HG03469 (cell line): ENCODE measurements around the gene KCNIP1.

Experiments used
- ATAC-seq: cut with Tn5 transposase; IDR thresholded peaks from one replicate; pipeline ENCODE4 v1.9.1; 2021; ENCODE audit warnings: mild to moderate bottlenecking, moderate library complexity, moderate number of reproducible peaks; ENCODE audit not compliant: unreplicated experiment

The KCNIP1 gene

GRCh38 chr5:170560938-170561337 lies 57.1 kb downstream of the KCNIP1 start:
- no peak for ATAC-seq

GRCh38 chr5:170562166-170562874 lies 58.5 kb downstream of the KCNIP1 start:
- no peak for ATAC-seq

GRCh38 chr5:170562875-170563228 lies 59.0 kb downstream of the KCNIP1 start:
- no peak for ATAC-seq

GRCh38 chr5:170563824-170564567 lies 60.2 kb downstream of the KCNIP1 start:
- no peak for ATAC-seq

- ATAC-seq: no peak
Measured at GRCh38 chr5:170565072-170565471, 61.3 kb downstream of the KCNIP1 start.

- ATAC-seq: no peak
Measured at GRCh38 chr5:170569101-170569500, 65.3 kb downstream of the KCNIP1 start.

GRCh38 chr5:170570476-170570875 lies 66.7 kb downstream of the KCNIP1 start:
- no peak for ATAC-seq

DNA sequence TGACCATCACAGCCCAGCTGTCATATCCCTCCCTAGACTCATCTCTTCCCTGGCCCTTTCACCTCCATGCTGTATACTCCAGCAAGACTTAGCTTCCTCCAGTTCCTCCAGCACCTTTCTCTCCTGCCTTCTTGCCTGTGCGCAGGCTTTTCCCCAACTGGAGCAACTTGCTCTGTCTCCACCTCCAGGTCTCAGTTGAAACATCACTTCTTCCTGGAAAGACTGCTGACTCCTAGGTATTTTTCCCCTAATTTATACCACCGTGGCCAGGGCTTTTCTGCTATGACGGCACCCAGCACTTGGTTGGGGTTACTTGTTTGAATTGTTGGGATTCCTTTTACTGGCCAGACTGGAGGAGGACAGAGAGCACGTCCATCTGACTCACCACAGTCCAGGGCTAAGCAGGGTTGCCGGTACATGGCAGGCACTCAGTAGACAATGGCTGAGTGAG lies 67.5 kb downstream of the KCNIP1 start:
- ATAC-seq: no peak

DNA sequence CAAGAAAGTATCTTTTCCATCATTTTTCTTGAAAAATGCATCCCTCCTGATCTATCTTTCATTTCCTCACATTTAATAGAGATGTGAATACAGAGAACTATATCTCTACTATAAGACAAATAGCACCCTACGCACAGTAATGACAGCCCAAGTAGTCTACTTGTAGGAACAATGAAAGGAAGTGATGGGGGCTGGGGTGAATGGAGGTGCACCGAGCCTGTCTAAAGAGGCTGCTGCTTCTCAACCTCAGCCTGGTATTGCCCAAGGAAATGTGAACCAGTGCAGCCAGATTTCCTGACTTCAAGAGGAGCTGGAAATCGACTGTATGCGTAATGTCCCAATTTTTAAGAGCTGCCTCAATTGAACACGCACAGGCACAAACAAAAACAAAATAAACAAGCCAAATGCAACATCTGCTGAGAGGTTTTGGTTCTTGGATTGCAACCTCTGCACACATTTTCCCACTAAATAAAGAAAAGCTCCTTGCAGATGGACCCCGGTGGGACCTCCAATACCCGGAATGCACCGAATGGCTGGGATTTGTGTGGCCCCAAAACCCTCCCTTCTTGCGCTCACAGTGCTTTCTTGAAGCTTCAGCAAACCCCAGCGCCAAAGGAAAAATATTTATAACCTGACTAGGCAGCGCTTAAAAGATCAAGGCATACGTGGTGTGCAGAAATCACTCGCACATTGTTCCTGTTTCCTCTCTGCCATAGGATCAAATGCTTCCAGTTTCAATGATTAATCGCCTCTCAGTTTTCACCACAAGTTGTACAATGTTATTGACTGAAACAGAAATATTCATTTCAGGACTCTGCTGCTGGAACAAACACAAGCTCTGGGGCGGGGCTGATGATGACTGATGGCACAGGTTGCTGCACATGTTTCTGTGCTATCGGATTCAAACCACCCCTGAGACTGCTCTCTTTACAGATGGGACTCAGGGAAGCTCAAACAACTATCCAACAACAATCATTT lies 68.3 kb downstream of the KCNIP1 start:
- peak; percentile 84 for ATAC-seq

DNA sequence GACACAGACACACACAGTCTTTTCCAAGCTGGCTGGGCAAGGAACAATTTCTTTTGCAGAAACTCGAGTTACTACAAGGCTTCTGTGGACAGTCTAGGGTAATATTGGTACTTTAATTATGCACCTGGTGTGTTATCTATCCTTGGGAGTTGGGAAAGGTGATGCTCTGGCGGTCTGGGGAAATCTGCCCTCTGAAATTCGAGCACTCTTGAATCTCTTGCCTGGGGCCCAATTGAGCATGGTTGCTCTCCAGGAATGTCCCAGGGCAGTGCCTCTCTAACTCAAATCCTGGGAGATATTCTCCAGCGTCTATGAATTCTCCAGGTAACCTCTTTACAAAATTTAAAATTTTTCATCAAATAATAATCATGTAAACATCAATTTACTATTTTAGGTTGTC lies 69.3 kb downstream of the KCNIP1 start:
- no peak for ATAC-seq

- ATAC-seq: no peak
Measured at GRCh38 chr5:170573660-170574059, 69.8 kb downstream of the KCNIP1 start.

DNA sequence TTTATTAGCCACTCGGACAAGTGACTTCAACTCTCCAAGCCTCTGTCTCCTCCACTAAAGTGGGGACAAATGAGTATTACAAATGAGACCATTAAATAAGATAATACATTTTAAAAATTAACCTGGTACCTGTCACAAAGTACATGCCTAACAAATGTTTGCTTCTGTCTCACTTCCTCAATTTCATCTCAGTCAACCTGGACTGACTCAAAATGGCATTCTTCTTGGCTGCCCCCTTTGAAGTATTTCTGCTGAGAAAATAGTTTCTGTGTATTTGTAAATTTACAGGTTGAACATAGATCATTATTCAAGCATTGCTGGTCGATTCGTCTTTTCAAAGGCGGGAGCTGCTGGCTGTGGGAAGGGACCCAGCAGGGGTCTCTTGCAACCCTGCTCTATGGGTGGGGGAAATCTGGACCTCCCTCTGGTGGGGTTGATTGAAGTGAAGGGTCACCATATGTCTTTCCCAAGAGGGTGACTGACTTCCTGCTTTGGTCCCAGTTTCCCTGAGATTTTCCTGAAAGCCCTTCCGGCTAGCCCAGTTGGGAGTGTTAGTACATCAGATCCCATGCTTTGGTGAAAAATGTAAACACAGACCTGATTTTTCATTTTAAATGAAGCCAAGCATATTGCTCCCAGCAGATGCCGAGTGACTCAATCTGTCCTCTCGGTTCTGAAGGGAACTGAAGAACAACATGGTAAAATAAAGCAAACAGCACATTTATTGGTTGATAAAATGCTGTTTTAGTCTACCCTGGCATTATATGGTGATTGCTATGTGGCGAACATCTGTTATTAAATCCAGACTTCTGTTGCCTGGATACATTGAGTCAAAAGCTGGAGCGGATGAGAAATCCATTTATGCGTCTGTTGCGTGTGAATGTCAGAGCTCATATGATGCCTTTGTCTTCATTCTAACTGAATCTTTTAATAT lies 73.0 kb downstream of the KCNIP1 start:
- no peak for ATAC-seq

DNA sequence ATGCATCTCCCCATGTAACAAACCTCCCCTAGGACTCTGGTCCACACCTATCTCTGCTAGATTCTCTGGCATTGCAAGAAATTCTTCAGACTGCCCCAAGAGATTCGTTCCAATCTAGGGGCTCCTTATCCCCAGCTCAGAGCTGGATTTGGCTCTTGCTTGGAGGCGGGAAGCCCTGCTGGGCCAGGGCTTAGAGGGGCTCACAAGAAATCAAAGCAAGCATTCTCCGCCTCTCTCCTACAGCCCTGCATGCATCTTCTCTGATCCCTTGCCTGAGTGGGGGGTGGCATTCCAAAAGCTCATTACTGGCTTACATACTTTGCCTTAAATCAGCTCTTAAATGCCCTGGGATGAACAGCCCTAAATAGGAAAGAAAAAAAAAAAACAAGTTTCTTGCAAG lies 75.8 kb downstream of the KCNIP1 start:
- ATAC-seq: no peak

GRCh38 chr5:170581211-170581610 lies 77.4 kb downstream of the KCNIP1 start:
- no peak for ATAC-seq

DNA sequence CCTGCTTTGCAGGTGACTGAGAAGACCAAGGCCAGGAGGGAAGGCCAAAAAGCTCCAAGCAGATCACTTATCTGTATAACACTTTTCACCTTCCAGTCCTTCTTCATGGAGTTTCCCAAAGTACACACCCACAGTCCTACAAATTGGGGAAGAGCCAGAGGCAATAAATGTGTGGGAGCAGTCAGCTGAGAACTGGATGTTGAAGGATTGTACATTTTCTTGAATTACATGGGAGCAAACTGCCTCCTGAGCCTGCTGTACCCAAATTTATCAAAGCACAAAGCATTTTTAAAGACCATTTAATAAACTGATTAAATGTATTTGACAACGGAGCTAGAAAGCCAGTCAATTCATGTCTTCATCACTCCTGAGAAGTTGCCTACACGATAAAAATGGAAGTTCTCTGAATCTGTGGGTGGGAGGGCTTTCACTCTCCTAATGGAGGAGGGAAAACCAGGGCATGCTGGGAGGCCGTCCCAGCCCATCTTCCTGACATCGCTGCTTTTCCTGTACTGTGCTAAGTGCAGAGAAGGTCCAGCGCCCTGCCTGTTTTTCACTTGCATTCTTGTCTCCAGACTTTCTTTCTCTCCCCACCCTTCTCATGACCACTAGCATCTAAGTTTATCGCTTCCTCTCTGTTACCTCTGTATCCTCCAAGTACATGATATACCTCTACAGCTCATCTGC lies 79.0 kb downstream of the KCNIP1 start:
- no peak for ATAC-seq

DNA sequence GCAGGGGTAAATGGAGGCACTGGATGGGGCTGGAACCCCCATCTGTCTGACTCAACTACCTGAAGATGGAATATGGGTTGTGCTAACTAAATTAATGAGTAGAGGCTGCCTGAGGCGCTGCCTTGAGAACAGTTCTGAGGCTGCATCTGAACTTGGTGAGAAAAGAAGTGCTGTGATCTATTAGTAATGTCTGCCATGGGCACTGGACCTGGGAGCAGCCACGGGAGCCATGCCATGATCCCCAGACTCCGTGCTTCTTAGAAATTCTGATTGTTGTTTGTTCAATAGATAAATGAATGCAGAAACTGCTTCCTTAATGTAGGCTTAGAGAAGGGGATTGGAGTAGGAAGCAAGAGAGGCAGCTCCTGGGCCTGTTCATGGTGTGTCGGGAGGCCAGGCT lies 80.2 kb downstream of the KCNIP1 start:
- no peak for ATAC-seq

- no peak for ATAC-seq
Measured at GRCh38 chr5:170584450-170585058, 80.7 kb downstream of the KCNIP1 start.

DNA sequence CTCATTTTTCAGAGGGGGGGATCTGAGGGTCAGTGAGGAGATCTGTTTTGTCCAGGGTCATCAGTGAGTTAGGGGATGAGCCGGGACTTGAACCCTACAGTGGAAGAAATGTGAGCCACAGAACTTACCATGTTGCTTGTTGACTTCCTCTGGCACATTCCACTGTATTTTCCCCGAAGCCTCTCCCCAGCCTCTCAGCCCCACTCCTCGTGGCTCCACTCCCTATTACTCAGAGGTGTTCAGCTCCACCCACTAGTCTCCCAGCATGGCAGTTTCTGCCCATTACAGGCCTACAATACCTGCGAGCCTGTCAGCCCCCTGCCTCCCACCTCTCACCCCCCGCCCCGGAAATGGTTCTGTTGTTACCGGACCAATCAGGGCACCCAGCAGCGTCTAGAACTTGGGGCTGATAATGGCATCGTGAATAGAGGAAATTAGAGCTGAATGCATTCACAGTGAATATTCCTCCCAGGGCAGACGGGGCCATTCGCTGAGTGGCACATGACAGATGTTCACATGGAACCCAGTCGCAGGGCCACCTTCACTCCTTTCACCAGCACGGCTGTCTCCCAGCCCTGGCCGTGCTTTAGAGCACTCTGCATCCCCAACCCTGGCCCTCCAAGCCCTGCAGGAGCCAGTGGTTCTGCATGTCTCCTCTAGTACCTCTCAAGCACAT lies 81.6 kb downstream of the KCNIP1 start:
- ATAC-seq: no peak

GRCh38 chr5:170587808-170588207 lies 84.0 kb downstream of the KCNIP1 start:
- no peak for ATAC-seq
